K562 (cell line): ENCODE results near the gene EML6.

ENCODE experiments used
- CBFB ChIP-seq: sonication (generic); formaldehyde crosslinking; IDR thresholded peaks from 2 replicates; pipeline ENCODE4 v1.4.0; 2020; ENCODE audit warnings: mild to moderate bottlenecking, missing genetic modification reagents
- MAZ ChIP-seq, 2 experiments: fragments of 450-650 bp in 1 of 2; sonication (generic) in 1 of 2; formaldehyde crosslinking; IDR thresholded peaks in 1 of 2; conservative IDR thresholded peaks in 1 of 2; 2 replicates each; pipeline versions ENCODE4 v1.4.0 to v1.5.0; 2020; ENCODE audit warnings: mild to moderate bottlenecking in 1 of 2, missing genetic modification reagents in 1 of 2
- NFIC ChIP-seq: fragments of 450-650 bp; IDR thresholded peaks from 2 replicates; pipeline ENCODE4 v1.6.1; 2017; ENCODE audit warnings: mild to moderate bottlenecking, inconsistent platforms

- no peak for TF ChIP-seq CBFB (CRISPR knock-in tag)
- no peak for TF ChIP-seq MAZ (CRISPR knock-in tag; conservative IDR thresholded peaks at IDR 0.05 in 1 of 2, IDR thresholded peaks at IDR 0.05 in 1 of 2)
- TF ChIP-seq NFIC: no peak
Observed at GRCh38 chr2:54879032-54879431, 155.6 kb downstream of the EML6 start.
